H9 (cell line): ENCODE results near the gene CHN2. TPM values are rescaled to one million over a fixed set of nuclear protein-coding genes. Genes with fewer than 3 reads are reported as not detected.

Experiments used
- DNase-seq: peaks from one replicate; pipeline ENCODE4 v3.0.0-alpha.2; 2017
- H2AFZ ChIP-seq: one replicate; pipeline ENCODE4 v1.6.1; 2013; ENCODE audit warnings: mild to moderate bottlenecking, low read length, control low read depth, moderate library complexity
- H2AK5ac ChIP-seq: 2 replicates; pipeline ENCODE4 v1.6.1; 2013; ENCODE audit warnings: low read length, control low read depth, mixed read lengths; ENCODE audit not compliant: insufficient read length
- H2BK120ac ChIP-seq: one replicate; pipeline ENCODE4 v1.6.1; 2013; ENCODE audit warnings: low read depth, mild to moderate bottlenecking, low read length, control low read depth, inconsistent platforms; ENCODE audit not compliant: poor library complexity, severe bottlenecking
- H2BK12ac ChIP-seq: 2 replicates; pipeline ENCODE4 v1.6.1; 2013; ENCODE audit warnings: low read length, control low read depth, mixed read lengths, low read depth; ENCODE audit not compliant: insufficient read length
- H2BK15ac ChIP-seq: 2 replicates; pipeline ENCODE4 v1.6.1; 2013; ENCODE audit warnings: low read depth, low read length, control low read depth
- H2BK20ac ChIP-seq: one replicate; pipeline ENCODE4 v1.6.1; 2013; ENCODE audit warnings: low read depth, mild to moderate bottlenecking, low read length, control low read depth, inconsistent platforms; ENCODE audit not compliant: poor library complexity, severe bottlenecking
- H2BK5ac ChIP-seq: 2 replicates; pipeline ENCODE4 v1.6.1; 2013; ENCODE audit warnings: low read length, control low read depth, mixed read lengths; ENCODE audit not compliant: insufficient read length
- H3K14ac ChIP-seq: 2 replicates; pipeline ENCODE4 v1.6.1; 2013; ENCODE audit warnings: low read length, control low read depth; ENCODE audit not compliant: insufficient read depth
- H3K18ac ChIP-seq: 2 replicates; pipeline ENCODE4 v1.6.1; 2013; ENCODE audit warnings: low read depth, mild to moderate bottlenecking, mixed read lengths, low read length, control low read depth; ENCODE audit not compliant: insufficient read length
- H3K23ac ChIP-seq: 2 replicates; pipeline ENCODE4 v1.6.1; 2013; ENCODE audit warnings: low read length, control low read depth, mixed read lengths, low read depth; ENCODE audit not compliant: insufficient read length
- H3K23me2 ChIP-seq: 2 replicates; pipeline ENCODE4 v1.6.1; 2013; ENCODE audit warnings: low read depth, mild to moderate bottlenecking, mixed read lengths, low read length, control low read depth; ENCODE audit not compliant: insufficient read length, poor library complexity, severe bottlenecking
- H3K27ac ChIP-seq: 2 replicates; pipeline ENCODE4 v1.5.1; 2013; ENCODE audit warnings: low read length, control low read depth, mixed read lengths, low read depth; ENCODE audit not compliant: insufficient read length
- H3K27me3 ChIP-seq: 2 replicates; pipeline ENCODE4 v1.6.1; 2013; ENCODE audit warnings: low read length, control low read depth, inconsistent platforms; ENCODE audit not compliant: insufficient read depth
- H3K4ac ChIP-seq: 2 replicates; pipeline ENCODE4 v1.6.1; 2013; ENCODE audit warnings: low read depth, mild to moderate bottlenecking, control low read depth, inconsistent platforms, low read length, moderate library complexity
- H3K4me1 ChIP-seq: 2 replicates; pipeline ENCODE4 v1.6.1; 2013; ENCODE audit warnings: low read length, control low read depth, inconsistent platforms; ENCODE audit not compliant: insufficient read depth
- H3K4me2 ChIP-seq: 2 replicates; pipeline ENCODE4 v1.6.1; 2013; ENCODE audit warnings: low read length, control low read depth, mixed read lengths; ENCODE audit not compliant: insufficient read length, insufficient read depth
- H3K56ac ChIP-seq: 2 replicates; pipeline ENCODE4 v1.6.1; 2013; ENCODE audit warnings: low read depth, mild to moderate bottlenecking, mixed read lengths, low read length, control low read depth; ENCODE audit not compliant: insufficient read length
- H3K79me1 ChIP-seq: 2 replicates; pipeline ENCODE4 v1.6.1; 2013; ENCODE audit warnings: low read depth, mild to moderate bottlenecking, moderate library complexity, low read length, control low read depth, inconsistent platforms; ENCODE audit not compliant: insufficient read depth, poor library complexity, severe bottlenecking
- H3K79me2 ChIP-seq: 2 replicates; pipeline ENCODE4 v1.6.1; 2013; ENCODE audit warnings: low read length, control low read depth, inconsistent platforms; ENCODE audit not compliant: insufficient read depth
- H3K9ac ChIP-seq: 2 replicates; pipeline ENCODE4 v1.6.1; 2013; ENCODE audit warnings: low read length, control low read depth, mixed read lengths; ENCODE audit not compliant: insufficient read length; ENCODE audit errors: extremely low read depth
- H3K9me3 ChIP-seq: one replicate; pipeline ENCODE4 v1.6.1; 2013; ENCODE audit warnings: low read depth, low read length, inconsistent platforms; ENCODE audit not compliant: control insufficient read depth
- H3T11ph ChIP-seq: one replicate; pipeline ENCODE4 v1.6.1; 2013; ENCODE audit warnings: mild to moderate bottlenecking, low read length, control low read depth, inconsistent platforms
- H4K20me1 ChIP-seq: one replicate; pipeline ENCODE4 v1.6.1; 2013; ENCODE audit not compliant: control insufficient read depth, insufficient read length, insufficient read depth
- H4K5ac ChIP-seq: 2 replicates; pipeline ENCODE4 v1.6.1; 2013; ENCODE audit warnings: low read depth, mild to moderate bottlenecking, mixed read lengths, low read length, control low read depth; ENCODE audit not compliant: insufficient read length
- H4K8ac ChIP-seq: replicated peaks from 2 replicates; pipeline ENCODE4 v1.6.1; 2013; ENCODE audit warnings: low read length, control low read depth, mixed read lengths, low read depth; ENCODE audit not compliant: insufficient read length
- H4K91ac ChIP-seq: 2 replicates; pipeline ENCODE4 v1.6.1; 2013; ENCODE audit warnings: low read depth, mild to moderate bottlenecking, moderate library complexity, mixed read lengths, low read length, control low read depth; ENCODE audit not compliant: insufficient read length
- H3K27ac Mint-ChIP-seq, 3 experiments: 2 replicates in 2 of 3; 3 replicates in 1 of 3; pipeline ENCODE4 v1.8.0; 2020 to 2021; ENCODE audit warnings: mixed read lengths in 3 of 3, mild to moderate bottlenecking in 1 of 3, moderate library complexity in 1 of 3
- H3K27me3 Mint-ChIP-seq: 2 replicates; pipeline ENCODE4 v1.8.0; 2021; ENCODE audit warnings: low read depth, mild to moderate bottlenecking, moderate library complexity, mixed read lengths
- H3K36me3 Mint-ChIP-seq, 3 experiments: 2 replicates in 2 of 3; 3 replicates in 1 of 3; pipeline ENCODE4 v1.8.0; 2020 to 2021; ENCODE audit warnings: low read depth in 3 of 3, mixed read lengths in 3 of 3; ENCODE audit not compliant: insufficient read depth in 1 of 3
- H3K4me1 Mint-ChIP-seq, 2 experiments: 2 replicates each; pipeline ENCODE4 v1.8.0; 2020; ENCODE audit warnings: mixed read lengths in 2 of 2
- H3K4me3 Mint-ChIP-seq, 2 experiments: 2 replicates in 1 of 2; 3 replicates in 1 of 2; pipeline ENCODE4 v1.8.0; 2020 to 2021; ENCODE audit warnings: mild to moderate bottlenecking in 2 of 2, mixed read lengths in 2 of 2, moderate library complexity in 1 of 2
- H3K9me3 Mint-ChIP-seq, 2 experiments: 2 replicates in 1 of 2; 3 replicates in 1 of 2; pipeline ENCODE4 v1.8.0; 2020; ENCODE audit warnings: mild to moderate bottlenecking in 2 of 2, mixed read lengths in 2 of 2, moderate library complexity in 1 of 2
- CTCF ChIP-seq: fragments of 200-600 bp; sonication (generic); conservative IDR thresholded peaks from 3 replicates; pipeline ENCODE4 v1.8.0; 2021; ENCODE audit warnings: antibody characterized with exemption, mild to moderate bottlenecking
- WGBS: extraction: QIAGEN DNeasy Blood & Tissue Kit; methylation state at CpG from one replicate; pipeline ENCODE4 v1.1.7; 2013; ENCODE audit warnings: missing lambda C conversion rate, low lambda C conversion rate, mixed read lengths; ENCODE audit not compliant: insufficient read length; ENCODE audit errors: extremely low coverage; 5-methylcytosine and 5-hydroxymethylcytosine counted together
- total RNA-seq: library from RNA; stranded (reverse); gene quantifications from 2 replicates; pipeline ENCODE4 v1.2.1, GENCODE V29; 2021

CHN2 gene
- total RNA-seq, 1 experiment from 2014 or later = 3.3 TPM

DNA sequence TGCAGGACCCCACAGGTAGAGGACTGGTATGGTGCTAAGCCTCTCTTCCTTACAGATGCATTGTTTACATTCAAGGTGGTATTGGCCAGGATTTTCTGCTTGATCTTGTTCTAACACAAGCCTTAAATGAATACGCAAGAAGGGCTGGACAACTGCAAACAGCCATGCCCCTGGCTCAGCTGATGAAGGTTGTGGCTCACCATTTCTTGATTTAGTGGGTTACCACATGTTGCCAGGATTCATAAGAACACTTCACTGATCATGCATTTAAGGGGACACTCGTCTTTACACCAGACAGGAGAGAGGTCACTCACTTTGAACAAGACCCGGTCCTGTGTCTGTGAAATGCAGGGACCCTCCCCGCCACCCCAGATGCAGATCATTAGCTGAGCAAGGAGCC lies 82.2 kb downstream of the CHN2 start:
- no CpG with 5 or more reads among the region's 4 CpGs for WGBS
- H2BK12ac ChIP-seq = no peak overlapping the region
- H3K79me1 ChIP-seq = no peaks in the 10 kb centered on the region
- no peaks in the 10 kb centered on the region for H3K27me3 ChIP-seq
- no peak overlapping the region for H2AK5ac ChIP-seq
- peaks cover 1% of the 10 kb centered on the region; the same call in 1 of the 2 replicates for H3K27me3 Mint-ChIP-seq
- H4K91ac ChIP-seq = no peak overlapping the region
- H3K27ac Mint-ChIP-seq = no peak overlapping the region; a peak in 1 of 7 replicates
- peaks cover 17% of the 10 kb centered on the region for H3K4me1 ChIP-seq
- no peak overlapping the region for H3K18ac ChIP-seq
- no peaks in the 10 kb centered on the region for H3K23me2 ChIP-seq
- H4K5ac ChIP-seq = no peak overlapping the region
- H2AFZ ChIP-seq = no peak overlapping the region
- H3K9me3 ChIP-seq = no peaks in the 10 kb centered on the region
- no peak overlapping the region for H3K27ac ChIP-seq
- no peak overlapping the region for H3K14ac ChIP-seq
- no peak overlapping the region for H3T11ph ChIP-seq
- H2BK20ac ChIP-seq = no peak overlapping the region
- no peaks in the 10 kb centered on the region for H3K79me2 ChIP-seq
- DNase-seq = no peak
- H4K20me1 ChIP-seq = no peaks in the 10 kb centered on the region
- H3K9me3 Mint-ChIP-seq = no peaks in the 10 kb centered on the region
- no peak overlapping the region for H3K4me2 ChIP-seq
- TF ChIP-seq CTCF = no peak
- H3K23ac ChIP-seq = no peak overlapping the region
- H3K56ac ChIP-seq = no peak overlapping the region
- peaks cover 34% of the 10 kb centered on the region in 2 experiments for H3K4me1 Mint-ChIP-seq
- no peak overlapping the region for H2BK15ac ChIP-seq
- no peak overlapping the region for H3K4me3 Mint-ChIP-seq
- no peak overlapping the region for H2BK5ac ChIP-seq
- H4K8ac ChIP-seq = no peak overlapping the region
- no peak overlapping the region for H3K4ac ChIP-seq
- H2BK120ac ChIP-seq = no peak overlapping the region
- H3K36me3 Mint-ChIP-seq = no peaks in the 10 kb centered on the region
- no peak overlapping the region for H3K9ac ChIP-seq
